GM08714 (cell line): ENCODE measurements around the gene LRRC45.
A peak's percentile ranks its signal among the peaks of the same experiment; 100 is the strongest.
"Not testable (repeated sequence)": the region's sequence is repeated elsewhere in the genome, so short reads cannot be mapped to it uniquely, and the experiment has no call there.

Experiments used
- H3K4me3 ChIP-seq: fragments of 200-500 bp; sonication (Bioruptor generic); 2 replicates; pipeline ENCODE4 v1.5.1; 2014; ENCODE audit warnings: mild to moderate bottlenecking, low read length, inconsistent platforms
- ZNF274 ChIP-seq: IDR thresholded peaks from 2 replicates; pipeline ENCODE4 v1.6.1; 2012; ENCODE audit warnings: mild to moderate bottlenecking, low read depth, low read length

The LRRC45 gene

DNA sequence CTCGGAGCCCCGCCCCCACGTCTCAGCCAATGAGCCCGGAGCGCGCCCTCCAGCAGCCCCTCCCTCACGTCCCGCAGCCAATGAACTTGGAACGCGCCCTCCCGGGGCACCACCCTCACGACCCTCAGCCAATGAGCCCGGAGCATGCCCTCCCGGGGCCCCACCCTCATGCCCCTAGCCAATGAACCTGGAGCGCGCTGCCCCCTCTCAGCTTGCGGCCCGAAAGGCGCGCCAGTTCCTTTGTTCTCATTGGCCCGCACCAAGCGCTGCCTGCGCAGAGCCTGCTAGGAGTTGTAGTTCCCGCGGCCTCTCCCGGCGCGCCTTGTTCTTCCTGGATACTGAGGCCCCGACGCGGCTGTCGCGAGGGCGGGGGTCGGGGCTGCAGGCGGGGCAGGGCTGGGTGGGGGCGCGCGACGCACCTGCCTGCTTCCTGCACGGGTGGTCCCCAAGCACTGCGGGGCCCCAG is at the start of gene LRRC45:
Gene LRRC45 (plus strand): TSS at position 325 of the 466 bp plus-strand sequence. CDS start 339 bp downstream, outside the sequence.
- no peak for TF ChIP-seq ZNF274
- H3K4me3 ChIP-seq = peak within 1 kb of the TSS; percentile 78

DNA sequence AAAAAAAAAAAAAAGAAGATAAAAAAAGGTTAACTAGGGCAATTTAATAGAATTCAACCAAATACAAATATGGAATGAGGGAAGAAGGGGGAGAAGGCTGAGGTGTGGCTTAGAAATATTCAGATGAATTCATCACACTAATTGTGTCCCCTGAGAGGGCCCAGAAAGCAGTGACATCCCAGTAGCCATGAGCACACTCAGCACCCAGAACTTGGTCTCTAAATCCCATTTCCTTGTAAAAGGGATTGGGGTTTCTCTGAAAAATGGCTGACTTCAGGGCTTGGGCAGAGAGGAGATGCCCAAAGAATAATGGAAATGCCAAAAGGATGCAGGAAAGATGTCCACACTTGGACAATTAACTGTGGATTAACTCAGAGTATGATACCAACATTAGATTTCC is 49.7 kb upstream of the LRRC45 start:
- no peak overlapping the region for H3K4me3 ChIP-seq
- no peak for TF ChIP-seq ZNF274

DNA sequence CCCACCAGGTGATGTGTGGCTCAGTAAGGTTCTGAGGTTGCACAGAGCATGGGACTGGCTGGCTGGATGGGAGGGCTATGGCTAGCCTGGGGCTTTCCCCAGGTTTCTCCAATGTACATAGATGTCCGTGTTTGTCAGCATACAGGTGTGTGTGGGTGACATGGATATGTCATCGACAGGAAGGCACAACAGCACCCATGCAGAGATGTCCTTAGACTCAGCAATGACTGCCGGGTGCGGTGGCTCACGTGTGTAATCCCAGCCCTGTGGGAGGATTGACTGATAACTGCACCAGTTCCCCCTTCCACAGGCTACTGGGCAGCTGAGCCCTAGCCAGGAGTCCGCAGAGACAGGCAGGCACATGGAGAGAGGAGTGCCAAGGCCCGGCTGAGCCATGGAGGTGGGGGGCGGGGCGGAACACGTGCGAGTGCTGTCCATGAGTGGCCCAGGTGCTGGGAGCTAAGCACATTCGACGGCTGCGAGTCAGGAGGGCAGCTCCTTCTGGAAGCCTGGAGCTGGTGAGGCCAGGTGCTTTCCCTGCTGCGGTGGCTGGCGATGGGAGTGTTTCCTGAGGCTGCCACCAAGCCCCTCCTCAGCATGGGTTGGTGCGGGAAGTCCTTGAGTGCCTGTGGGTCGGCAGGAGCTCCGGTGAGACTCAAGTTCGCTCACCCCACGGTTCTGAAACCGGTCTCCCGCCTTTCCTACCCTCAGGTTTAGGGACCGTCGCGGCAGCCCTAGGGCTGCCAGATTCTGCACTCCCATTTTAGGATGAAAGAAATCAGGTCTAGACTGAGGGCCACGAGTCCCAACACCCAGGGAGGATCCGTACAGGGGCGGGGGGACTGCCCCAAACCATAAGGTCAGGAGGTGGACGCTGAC is 46.5 kb upstream of the LRRC45 start:
- no peak for TF ChIP-seq ZNF274
- peak overlapping the region; percentile 66; the same call in 1 of the 2 replicates for H3K4me3 ChIP-seq

DNA sequence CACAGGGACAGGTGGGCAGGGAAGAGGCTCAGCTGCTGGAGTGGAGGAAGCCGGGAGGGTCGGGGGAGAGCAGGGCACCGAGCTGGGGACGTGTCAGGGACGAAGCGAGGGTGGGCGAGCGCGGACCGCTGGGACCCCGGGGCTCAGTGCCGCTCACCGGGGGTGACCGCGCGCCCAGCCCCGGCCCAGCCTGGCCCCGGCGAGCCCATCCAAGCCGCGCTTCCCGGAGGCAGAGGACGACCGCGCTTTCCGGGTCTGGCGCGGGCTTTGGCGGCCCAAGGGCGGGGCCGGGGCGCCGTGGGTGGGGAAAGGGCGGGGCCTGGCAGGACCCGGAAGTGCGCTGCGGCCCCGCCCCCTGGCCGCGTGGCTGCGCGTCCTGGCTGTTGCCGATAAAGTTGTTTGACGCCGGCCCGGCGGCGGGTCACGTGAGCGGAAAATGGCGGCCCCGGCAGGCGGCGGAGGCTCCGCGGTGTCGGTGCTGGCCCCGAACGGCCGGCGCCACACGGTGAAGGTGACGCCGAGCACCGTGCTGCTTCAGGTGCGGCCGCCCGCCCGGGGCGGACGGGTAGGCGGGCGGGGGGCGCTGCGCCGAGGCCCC is 45.8 kb upstream of the LRRC45 start, which contains the start of gene ASPSCR1:
Gene ASPSCR1 (plus strand): TSS at position 419 of the 598 bp plus-strand sequence. CDS start 18 bp downstream, at position 437.
- no peak for TF ChIP-seq ZNF274
- H3K4me3 ChIP-seq = peak within 1 kb of the TSS; percentile 90

DNA sequence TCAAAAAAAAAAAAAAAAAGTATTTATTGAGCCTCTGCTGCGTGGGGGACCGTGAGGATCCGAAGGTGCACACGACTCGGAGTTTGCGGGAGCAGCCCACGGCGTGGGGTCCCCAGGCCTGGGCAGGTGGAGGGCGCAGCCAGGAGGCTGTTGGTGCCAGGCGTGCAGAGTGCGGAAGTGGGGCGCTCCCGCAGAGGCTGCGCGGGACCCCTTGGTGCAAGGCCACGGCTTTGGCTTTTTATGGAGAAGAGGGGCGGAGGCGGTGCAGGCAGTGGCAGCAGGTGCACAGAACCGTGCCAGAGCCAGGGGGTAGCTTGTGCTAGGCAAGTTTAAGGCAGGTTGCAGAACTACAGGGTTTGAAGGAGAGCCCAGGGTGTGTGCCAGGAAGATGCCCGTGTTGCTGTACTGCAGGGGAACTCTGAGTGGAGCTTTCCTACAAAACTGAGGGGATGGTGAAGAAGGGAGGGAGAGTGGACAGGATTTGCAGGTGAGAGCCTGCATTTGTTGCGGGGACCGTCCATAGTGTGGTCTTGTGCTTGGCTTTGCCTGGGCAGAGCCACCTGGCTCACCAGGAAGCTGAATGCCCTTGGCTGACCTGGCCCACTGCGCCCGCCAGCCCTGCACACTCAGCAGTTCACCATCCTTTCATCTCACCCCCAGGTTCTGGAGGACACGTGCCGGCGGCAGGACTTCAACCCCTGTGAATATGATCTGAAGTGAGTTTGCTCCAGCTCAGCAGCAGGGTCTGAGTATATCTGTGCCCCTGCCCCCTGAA is 44.4 kb upstream of the LRRC45 start:
- no peak for TF ChIP-seq ZNF274
- H3K4me3 ChIP-seq = peak overlapping the region; percentile 90; the same call in 1 of the 2 replicates

DNA sequence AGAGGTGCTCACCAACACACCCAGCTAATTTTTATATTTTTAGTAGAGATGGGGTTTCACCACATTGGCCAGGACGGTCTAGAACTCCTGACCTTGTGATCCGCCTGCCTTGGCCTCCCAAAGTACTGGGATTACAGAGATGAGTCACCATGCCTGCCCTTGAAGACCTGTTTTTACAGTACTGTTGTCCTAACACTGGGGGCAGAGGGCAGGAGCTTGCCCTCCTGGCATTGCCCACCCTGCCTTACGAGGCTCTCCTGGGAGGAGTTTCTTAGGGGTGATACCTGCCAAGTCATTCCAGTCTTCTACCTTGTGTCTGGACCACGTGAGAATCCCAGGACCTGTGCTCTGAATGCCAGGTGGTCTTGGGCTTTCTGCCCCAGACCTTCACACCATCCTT is 43.0 kb upstream of the LRRC45 start:
- no peak overlapping the region for H3K4me3 ChIP-seq
- no peak for TF ChIP-seq ZNF274

DNA sequence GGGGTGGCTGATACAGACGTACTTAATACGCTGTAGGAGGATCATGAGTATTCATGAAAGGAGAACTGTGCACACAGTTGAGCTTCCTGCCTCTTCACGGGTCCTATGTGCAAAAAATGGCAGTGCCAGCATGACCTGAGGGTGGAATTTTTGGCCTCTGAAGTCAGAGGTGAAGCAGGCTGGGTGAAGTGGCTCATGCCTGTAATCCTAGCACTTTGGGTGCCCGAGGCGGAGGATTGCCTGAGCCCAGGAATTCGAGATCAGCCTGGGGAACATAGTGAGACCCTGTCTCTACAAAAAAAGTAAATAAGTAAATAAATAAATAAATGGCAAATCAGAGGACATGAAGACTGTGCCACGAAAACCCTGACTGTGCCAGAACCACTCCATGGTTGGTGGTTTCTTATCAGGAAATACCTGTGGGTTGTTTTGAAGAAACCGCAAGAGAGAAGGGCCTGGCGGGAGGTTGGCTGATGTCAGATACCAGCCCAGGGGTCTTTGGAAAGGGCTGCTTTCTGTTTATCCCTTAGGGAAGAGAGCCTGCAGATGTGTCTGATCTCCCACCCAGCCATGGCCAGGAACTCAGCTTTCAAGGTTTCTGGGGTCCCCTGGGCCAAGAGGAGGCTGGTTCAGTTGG is 42.3 kb upstream of the LRRC45 start:
- TF ChIP-seq ZNF274 = no peak
- H3K4me3 ChIP-seq = no peak overlapping the region

DNA sequence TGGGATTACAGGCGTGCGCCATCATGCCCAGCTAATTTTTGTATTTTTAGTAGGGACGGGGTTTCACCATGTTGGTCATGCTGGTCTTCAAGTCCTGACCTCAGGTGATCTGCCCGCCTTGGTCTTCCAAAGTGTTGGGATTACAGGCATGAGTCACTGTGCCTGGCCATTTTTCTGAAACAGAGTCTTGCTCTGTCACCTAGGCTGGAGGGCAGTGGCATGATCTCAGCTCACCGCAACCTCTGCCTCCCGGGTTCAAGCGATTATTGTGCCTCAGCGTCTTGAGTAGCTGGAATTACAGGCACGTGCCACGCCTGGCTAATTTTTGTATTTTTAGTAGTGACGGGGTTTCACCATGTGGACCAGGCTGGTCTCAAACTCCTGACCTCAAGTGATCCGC is 41.6 kb upstream of the LRRC45 start:
- not testable (repeated sequence) for H3K4me3 ChIP-seq

DNA sequence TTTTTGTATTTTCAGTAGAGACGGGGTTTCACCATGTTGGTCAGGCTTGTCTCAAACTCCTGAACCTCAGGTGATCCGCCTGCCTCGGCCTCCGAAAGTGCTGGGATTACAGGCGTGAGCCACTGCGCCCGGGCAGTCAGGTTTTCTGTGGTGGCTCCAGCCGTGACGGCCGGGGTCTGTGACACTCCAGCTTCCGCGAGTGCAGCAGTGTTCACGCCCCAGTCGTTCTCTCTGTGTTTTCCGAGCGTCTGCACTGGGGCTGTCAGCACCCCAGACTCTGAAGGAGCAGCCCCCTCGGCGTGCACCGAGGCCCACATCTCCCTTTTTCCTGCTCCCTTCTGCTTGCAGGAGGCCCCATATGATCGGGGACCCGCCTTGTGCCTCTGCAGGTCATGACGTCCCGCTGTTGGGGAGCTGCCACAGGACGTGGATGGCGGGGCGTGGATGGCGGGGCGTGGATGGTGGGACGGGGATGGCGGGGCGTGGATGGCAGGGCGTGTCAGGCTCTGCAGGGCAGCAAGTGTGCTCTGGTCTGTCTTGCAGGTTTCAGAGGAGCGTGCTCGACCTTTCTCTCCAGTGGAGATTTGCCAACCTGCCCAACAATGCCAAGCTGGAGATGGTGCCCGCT is 40.0 kb upstream of the LRRC45 start:
- TF ChIP-seq ZNF274 = no peak

DNA sequence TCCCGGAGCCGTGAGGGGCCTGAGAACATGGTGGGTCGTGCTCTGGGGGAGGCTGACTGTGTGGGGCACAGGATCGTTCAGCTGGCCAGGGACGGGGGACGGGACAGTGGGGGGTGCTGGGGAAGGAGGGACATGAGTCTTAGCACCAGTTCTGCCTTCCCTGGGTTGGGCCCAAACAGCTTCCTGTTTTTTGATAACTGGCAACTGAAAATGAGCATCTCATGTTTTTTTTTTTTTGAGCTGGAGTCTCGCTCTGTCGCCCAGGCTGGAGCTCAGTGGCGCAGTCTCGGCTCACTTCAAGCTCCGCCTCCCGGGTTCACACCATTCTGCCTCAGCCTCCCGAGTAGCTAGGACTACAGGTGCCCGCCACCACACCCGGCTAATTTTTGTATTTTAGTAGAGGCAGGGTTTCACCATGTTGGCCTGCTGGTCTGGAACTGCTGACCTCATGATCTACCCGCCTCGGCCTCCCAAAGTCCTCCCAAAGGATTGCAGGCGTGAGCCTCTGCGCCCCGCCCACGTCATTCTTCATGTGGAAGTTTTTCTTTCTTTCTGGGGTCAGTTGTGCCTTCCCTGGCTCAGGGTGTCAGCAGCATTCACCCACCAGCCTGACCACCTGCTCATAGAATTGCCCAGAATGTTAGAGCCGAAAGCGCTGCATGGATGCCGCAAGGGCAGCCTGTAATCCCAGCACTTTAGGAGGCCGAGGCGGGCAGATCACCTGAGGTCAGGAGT is 39.3 kb upstream of the LRRC45 start:
- H3K4me3 ChIP-seq = no peak overlapping the region
- no peak for TF ChIP-seq ZNF274

More for the DNA sequence above, 40.0 kb upstream of the LRRC45 start:
- no peak overlapping the region for H3K4me3 ChIP-seq

DNA sequence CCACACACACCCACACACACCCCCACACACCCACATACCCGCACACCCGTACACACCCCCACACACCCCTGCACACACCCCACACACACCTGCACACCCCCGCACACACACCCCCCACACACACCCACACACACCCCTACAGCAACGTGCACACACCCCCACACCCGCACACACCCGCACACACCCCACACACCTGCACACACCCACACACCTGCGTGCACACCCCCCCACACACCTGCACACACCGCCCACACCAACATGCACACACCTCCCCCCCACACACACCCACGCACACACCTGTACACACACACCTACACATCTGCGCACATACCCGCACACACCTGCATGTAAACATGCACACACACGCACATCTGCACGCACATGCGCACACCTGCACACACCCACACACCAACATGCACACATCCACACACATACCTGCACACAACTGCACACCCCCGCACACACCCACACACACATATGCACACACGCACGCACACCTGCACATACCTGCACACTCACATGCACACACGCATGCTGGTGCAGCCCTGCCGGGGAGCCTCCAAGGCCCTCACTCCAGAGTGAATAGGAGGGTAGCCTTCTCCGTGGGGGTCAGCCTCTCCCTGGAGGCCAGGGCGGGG is 38.2 kb upstream of the LRRC45 start:
- TF ChIP-seq ZNF274 = no peak
- no peak overlapping the region for H3K4me3 ChIP-seq

DNA sequence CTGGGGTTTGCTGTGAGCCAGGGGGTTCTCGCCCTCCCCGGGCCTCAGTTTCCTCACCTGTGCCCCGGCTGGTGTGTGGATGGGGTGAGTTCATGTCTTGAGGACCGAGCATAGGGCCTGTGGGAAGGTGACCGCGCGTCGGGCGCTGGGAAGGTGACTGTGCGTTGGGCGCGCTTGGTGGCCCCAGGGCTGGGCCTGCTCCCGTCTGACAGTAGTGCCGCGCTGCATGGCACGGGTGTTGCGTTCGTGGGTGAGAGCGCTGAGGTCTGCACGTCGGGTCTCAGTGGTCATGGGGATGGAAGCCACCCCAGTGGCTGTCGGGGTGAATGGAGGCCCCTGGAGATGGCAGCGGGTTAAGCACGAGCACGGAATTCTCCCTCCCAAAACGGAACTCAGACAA is 36.5 kb upstream of the LRRC45 start:
- TF ChIP-seq ZNF274 = no peak
- no peak overlapping the region for H3K4me3 ChIP-seq
